Type B pancreatic cell (in vitro differentiated cells): Measurements from ENCODE around the gene NEGR1. TPM values are rescaled to one million over a fixed set of nuclear protein-coding genes. Genes with fewer than 3 reads are reported as not detected.
A peak's percentile ranks its signal among the peaks of the same experiment; 100 is the strongest.

Source experiments
- DNase-seq: peaks from one replicate; pipeline ENCODE4 v3.0.0; 2021; ENCODE audit warnings: mixed read lengths; ENCODE audit not compliant: unreplicated experiment; ENCODE audit errors: extremely low spot score
- H3K27ac Mint-ChIP-seq: 2 replicates; pipeline ENCODE4 v1.8.0; 2021; ENCODE audit warnings: mild to moderate bottlenecking, mixed read lengths
- H3K27me3 Mint-ChIP-seq: 2 replicates; pipeline ENCODE4 v1.8.0; 2021; ENCODE audit warnings: mixed read lengths
- H3K36me3 Mint-ChIP-seq: 2 replicates; pipeline ENCODE4 v1.8.0; 2021; ENCODE audit warnings: mixed read lengths
- H3K4me1 Mint-ChIP-seq: one replicate; pipeline ENCODE4 v1.8.0; 2021; ENCODE audit warnings: mixed read lengths; ENCODE audit not compliant: unreplicated experiment
- H3K4me3 Mint-ChIP-seq: 2 replicates; pipeline ENCODE4 v1.8.0; 2021; ENCODE audit warnings: mild to moderate bottlenecking, mixed read lengths
- H3K9me3 Mint-ChIP-seq: 2 replicates; pipeline ENCODE4 v1.8.0; 2021; ENCODE audit warnings: mixed read lengths
- total RNA-seq: library from RNA; stranded (reverse); gene quantifications from 2 replicates; pipeline ENCODE4 v1.2.1, GENCODE V29; 2021; ENCODE audit warnings: low replicate concordance
- TF ChIP-seq, protein P1 (sequence below): fragments of 200-600 bp; sonication (generic); conservative IDR thresholded peaks from 2 replicates; pipeline ENCODE4 v1.5.0; 2021; ENCODE audit warnings: antibody characterized with exemption, mild to moderate bottlenecking

NEGR1 gene
- total RNA-seq, 1 donor from 2014 or later: 22.5 TPM

GRCh38 chr1:71542155-71542554, 740.2 kb downstream of the NEGR1 start:
- Mint-ChIP-seq H3K27me3 (no peaks in the 10 kb centered on the region), H3K9me3 (no peaks in the 10 kb centered on the region), H3K36me3 (no peaks in the 10 kb centered on the region), H3K4me1 (no peaks in the 10 kb centered on the region), H3K27ac (no peak overlapping the region), H3K4me3 (no peak overlapping the region)
- TF ChIP-seq, protein P1, sequence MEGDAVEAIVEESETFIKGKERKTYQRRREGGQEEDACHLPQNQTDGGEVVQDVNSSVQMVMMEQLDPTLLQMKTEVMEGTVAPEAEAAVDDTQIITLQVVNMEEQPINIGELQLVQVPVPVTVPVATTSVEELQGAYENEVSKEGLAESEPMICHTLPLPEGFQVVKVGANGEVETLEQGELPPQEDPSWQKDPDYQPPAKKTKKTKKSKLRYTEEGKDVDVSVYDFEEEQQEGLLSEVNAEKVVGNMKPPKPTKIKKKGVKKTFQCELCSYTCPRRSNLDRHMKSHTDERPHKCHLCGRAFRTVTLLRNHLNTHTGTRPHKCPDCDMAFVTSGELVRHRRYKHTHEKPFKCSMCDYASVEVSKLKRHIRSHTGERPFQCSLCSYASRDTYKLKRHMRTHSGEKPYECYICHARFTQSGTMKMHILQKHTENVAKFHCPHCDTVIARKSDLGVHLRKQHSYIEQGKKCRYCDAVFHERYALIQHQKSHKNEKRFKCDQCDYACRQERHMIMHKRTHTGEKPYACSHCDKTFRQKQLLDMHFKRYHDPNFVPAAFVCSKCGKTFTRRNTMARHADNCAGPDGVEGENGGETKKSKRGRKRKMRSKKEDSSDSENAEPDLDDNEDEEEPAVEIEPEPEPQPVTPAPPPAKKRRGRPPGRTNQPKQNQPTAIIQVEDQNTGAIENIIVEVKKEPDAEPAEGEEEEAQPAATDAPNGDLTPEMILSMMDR: no peak
- no peak for DNase-seq

GRCh38 chr1:71533950-71534349, 748.4 kb downstream of the NEGR1 start:
- Mint-ChIP-seq H3K9me3 (no peaks in the 10 kb centered on the region), H3K27me3 (no peaks in the 10 kb centered on the region), H3K36me3 (no peaks in the 10 kb centered on the region), H3K27ac (no peak overlapping the region), H3K4me1 (no peaks in the 10 kb centered on the region), H3K4me3 (no peak overlapping the region)
- TF ChIP-seq, protein P1: no peak
- DNase-seq: no peak

GRCh38 chr1:71532343-71532742, 750.0 kb downstream of the NEGR1 start:
- no peak overlapping the region for H3K4me3 Mint-ChIP-seq
- DNase-seq: no peak
- no peak overlapping the region for H3K27ac Mint-ChIP-seq
- no peaks in the 10 kb centered on the region for H3K27me3 Mint-ChIP-seq
- no peaks in the 10 kb centered on the region for H3K9me3 Mint-ChIP-seq
- TF ChIP-seq, protein P1: no peak
- H3K4me1 Mint-ChIP-seq: no peaks in the 10 kb centered on the region
- H3K36me3 Mint-ChIP-seq: no peaks in the 10 kb centered on the region

DNA sequence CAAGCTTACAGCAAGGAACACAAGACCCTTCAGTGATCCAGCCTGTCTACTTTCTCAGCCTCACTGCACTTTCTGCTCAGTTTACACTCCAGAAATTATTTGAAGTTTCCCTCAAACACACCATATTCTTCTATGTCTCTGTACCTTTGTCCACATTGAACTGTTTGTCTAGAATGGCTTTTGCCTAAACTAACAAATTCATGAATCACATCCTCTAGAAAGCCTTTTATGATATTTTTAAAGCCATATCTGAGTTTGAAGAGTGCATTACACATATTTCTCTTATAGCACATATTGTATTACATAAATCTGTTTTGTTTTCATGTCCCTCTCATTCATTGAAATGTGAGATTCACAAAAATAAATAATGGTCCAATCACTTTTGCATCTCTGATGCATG, 755.5 kb downstream of the NEGR1 start:
- Mint-ChIP-seq H3K4me1 (no peaks in the 10 kb centered on the region), H3K4me3 (no peak overlapping the region), H3K27me3 (peaks cover 5% of the 10 kb centered on the region), H3K27ac (no peak overlapping the region), H3K36me3 (no peaks in the 10 kb centered on the region), H3K9me3 (no peaks in the 10 kb centered on the region)
- DNase-seq: no peak
- TF ChIP-seq, protein P1: no peak

- DNase-seq: no peak
- no peak overlapping the region for H3K4me3 Mint-ChIP-seq
- H3K27ac Mint-ChIP-seq: no peak overlapping the region
- no peaks in the 10 kb centered on the region for H3K4me1 Mint-ChIP-seq
- H3K9me3 Mint-ChIP-seq: no peaks in the 10 kb centered on the region
- H3K36me3 Mint-ChIP-seq: no peaks in the 10 kb centered on the region
- TF ChIP-seq, protein P1: no peak
- H3K27me3 Mint-ChIP-seq: peaks cover 5% of the 10 kb centered on the region
Measured at GRCh38 chr1:71522721-71523120, 759.6 kb downstream of the NEGR1 start.

- TF ChIP-seq, protein P1: peak; percentile 78
- H3K27ac Mint-ChIP-seq: no peak overlapping the region
- H3K9me3 Mint-ChIP-seq: no peaks in the 10 kb centered on the region
- DNase-seq: no peak
- peaks cover 5% of the 10 kb centered on the region for H3K27me3 Mint-ChIP-seq
- no peaks in the 10 kb centered on the region for H3K36me3 Mint-ChIP-seq
- H3K4me3 Mint-ChIP-seq: no peak overlapping the region
- H3K4me1 Mint-ChIP-seq: no peaks in the 10 kb centered on the region
Measured at GRCh38 chr1:71521655-71522264, 760.6 kb downstream of the NEGR1 start.
